ENCODE results near the gene ZMAT5. TPM values are rescaled to one million over a fixed set of nuclear protein-coding genes. Genes with fewer than 3 reads are reported as not detected.

Gene ZMAT5
- polyA plus RNA-seq, 6 donors from 2014 or later, result 37.6 to 57.8 (median 47.0) TPM

DNA sequence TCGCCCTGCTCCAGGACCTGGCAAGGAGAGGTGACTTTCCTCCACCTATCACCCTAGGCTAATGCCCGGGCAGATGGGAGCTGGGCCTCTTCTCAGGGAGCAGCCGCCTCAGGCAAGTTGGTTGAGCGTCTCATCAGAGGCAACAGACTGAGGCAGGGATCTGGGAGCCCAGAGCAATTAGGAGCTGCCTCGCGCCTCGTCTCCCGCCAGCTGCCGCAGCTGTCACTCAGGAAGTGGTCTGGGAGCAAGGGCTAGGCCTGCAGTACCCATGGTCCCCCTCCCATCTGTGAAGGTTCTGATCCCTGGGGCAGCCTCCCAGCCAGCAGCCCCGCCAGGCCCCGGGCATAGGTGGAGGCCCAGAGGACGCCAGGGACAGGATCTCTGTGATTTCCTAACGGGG is 51.6 kb downstream of the ZMAT5 start:
- Mint-ChIP-seq H3K36me3 (peaks cover 0 to 5% of the 10 kb centered on the region in 2 donors), H3K4me1 (peaks cover 7 to 13% (median 11%) of the 10 kb centered on the region in 3 donors), H3K27ac (no peak overlapping the region), H3K9me3 (peaks cover 0 to 2% (median 0%) of the 10 kb centered on the region in 7 donors), H3K4me3 (peak overlapping the region in 1 of 8 donors; percentile 25), H3K27me3 (peaks cover 28 to 77% (median 53%) of the 10 kb centered on the region in 3 donors)
- ATAC-seq (ENCODE audit: low read depth in 2 of 2), result no peak
- DNase-seq, result no peak

DNA sequence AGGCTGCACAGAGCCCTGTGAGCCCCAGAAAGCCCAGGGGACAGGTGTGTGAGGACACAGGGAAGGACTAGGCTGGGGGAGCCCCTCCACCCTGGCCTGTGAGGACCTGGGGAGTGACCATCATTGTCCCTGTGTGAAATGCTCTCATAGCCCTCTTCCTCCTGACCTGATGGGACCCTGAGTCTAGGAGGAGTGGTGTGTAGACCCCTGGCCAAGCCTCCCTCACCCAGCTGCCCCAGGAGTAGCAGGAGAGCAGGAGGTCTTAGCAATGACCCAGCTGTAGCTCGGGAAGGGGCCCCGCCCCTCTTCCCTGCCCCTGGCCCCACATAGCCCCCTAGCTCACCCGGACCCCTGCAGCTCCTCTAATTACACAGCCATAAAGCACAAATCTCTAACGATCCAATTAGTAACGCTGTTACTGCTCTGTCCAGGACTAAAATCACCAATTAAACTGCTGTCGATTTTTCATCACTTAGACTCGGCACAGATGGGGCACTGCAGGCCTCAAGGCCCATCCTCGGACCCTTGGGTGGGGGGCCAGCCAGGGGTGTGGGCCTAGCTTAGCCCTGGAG is 53.6 kb downstream of the ZMAT5 start:
- peaks cover 0 to 5% of the 10 kb centered on the region in 2 donors for H3K36me3 Mint-ChIP-seq
- H3K9me3 Mint-ChIP-seq, result peaks cover 0 to 2% (median 0%) of the 10 kb centered on the region in 7 donors
- H3K4me3 Mint-ChIP-seq, result no peak overlapping the region
- no peak overlapping the region for H3K27ac Mint-ChIP-seq
- DNase-seq (no peak), ATAC-seq (ENCODE audit: low read depth in 2 of 2) (no peak)
- peaks cover 19 to 68% (median 37%) of the 10 kb centered on the region in 3 donors for H3K27me3 Mint-ChIP-seq
- H3K4me1 Mint-ChIP-seq, result peaks cover 0 to 5% (median 0%) of the 10 kb centered on the region in 3 donors

GRCh38 chr22:29712119-29712518 is 54.7 kb downstream of the ZMAT5 start:
- no peak for ATAC-seq (ENCODE audit: low read depth in 2 of 2)
- H3K4me3 Mint-ChIP-seq, result no peak overlapping the region
- no peak for DNase-seq
- peaks cover 0 to 2% (median 0%) of the 10 kb centered on the region in 7 donors for H3K9me3 Mint-ChIP-seq
- peak overlapping the region in 1 of 6 donors; percentile 28 for H3K27ac Mint-ChIP-seq
- peaks cover 0 to 5% of the 10 kb centered on the region in 2 donors for H3K36me3 Mint-ChIP-seq
- peaks cover 19 to 62% (median 33%) of the 10 kb centered on the region in 3 donors for H3K27me3 Mint-ChIP-seq
- peaks cover 0 to 5% (median 0%) of the 10 kb centered on the region in 3 donors for H3K4me1 Mint-ChIP-seq

GRCh38 chr22:29710922-29711593 is 55.7 kb downstream of the ZMAT5 start:
- Mint-ChIP-seq H3K4me1 (peaks cover 0 to 5% (median 0%) of the 10 kb centered on the region in 3 donors), H3K27me3 (peaks cover 11 to 62% (median 25%) of the 10 kb centered on the region in 3 donors), H3K4me3 (no peak overlapping the region), H3K27ac (no peak overlapping the region), H3K36me3 (peaks cover 0 to 5% of the 10 kb centered on the region in 2 donors), H3K9me3 (peaks cover 0 to 2% (median 0%) of the 10 kb centered on the region in 7 donors)
- DNase-seq, result no peak
- no peak for ATAC-seq (ENCODE audit: low read depth in 2 of 2)

GRCh38 chr22:29710193-29710592 is 56.6 kb downstream of the ZMAT5 start:
- peaks cover 0 to 2% (median 0%) of the 10 kb centered on the region in 7 donors for H3K9me3 Mint-ChIP-seq
- no peak for DNase-seq
- no peak for ATAC-seq (ENCODE audit: low read depth in 2 of 2)
- peaks cover 0 to 5% of the 10 kb centered on the region in 2 donors for H3K36me3 Mint-ChIP-seq
- H3K27ac Mint-ChIP-seq, result no peak overlapping the region
- peaks cover 0 to 5% (median 0%) of the 10 kb centered on the region in 3 donors for H3K4me1 Mint-ChIP-seq
- no peak overlapping the region for H3K4me3 Mint-ChIP-seq
- peaks cover 11 to 57% (median 20%) of the 10 kb centered on the region in 3 donors for H3K27me3 Mint-ChIP-seq

DNA sequence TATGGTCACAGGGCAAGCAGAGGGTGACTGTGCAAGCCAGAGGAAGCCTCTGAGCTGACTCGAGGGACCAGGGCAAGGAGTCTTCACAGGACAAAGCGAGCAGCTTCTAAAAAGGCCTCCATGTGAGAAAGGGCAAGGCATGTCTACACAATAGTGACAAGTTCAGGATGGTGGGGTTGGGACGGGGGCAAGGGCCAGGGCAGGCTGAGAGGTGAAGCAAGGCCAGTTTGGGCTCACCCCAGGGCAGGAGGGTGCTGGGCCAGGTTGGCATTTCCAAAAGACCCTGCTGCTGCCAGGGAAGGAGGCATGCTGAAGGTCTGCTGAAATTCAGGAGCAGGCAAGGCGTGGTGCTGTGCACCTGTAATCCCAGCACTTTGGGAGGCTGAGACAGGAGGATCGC is 59.3 kb downstream of the ZMAT5 start:
- H3K27me3 Mint-ChIP-seq, result peaks cover 11 to 49% (median 27%) of the 10 kb centered on the region in 3 donors
- ATAC-seq (ENCODE audit: low read depth in 2 of 2) (no peak), DNase-seq (no peak)
- peaks cover 0 to 10% (median 9%) of the 10 kb centered on the region in 3 donors for H3K4me1 Mint-ChIP-seq
- peaks cover 0 to 2% (median 0%) of the 10 kb centered on the region in 7 donors for H3K9me3 Mint-ChIP-seq
- H3K36me3 Mint-ChIP-seq, result peaks cover 0 to 5% of the 10 kb centered on the region in 2 donors
- H3K27ac Mint-ChIP-seq, result peak overlapping the region in 1 of 6 donors; percentile 61
- H3K4me3 Mint-ChIP-seq, result peak overlapping the region in 1 of 8 donors; percentile 16

DNA sequence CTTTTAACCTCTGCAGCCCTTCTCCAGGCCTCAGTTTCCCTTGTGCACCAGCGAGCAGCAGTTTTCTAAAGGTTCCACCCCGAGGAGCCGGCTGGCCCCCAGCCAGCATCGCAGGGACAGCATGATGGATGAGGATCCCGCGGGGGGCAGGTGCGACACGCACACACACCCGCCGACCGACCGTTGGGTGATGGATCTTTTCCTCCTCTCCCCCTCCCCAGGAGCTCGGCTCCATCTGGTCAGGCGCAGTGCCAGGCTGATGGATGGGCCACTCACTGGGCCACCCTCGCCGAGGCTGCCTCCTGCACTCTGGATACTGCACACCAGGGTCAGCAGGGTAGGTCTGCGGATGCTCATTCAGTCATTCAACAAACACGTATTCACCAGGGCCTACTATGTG is 59.8 kb downstream of the ZMAT5 start:
- Mint-ChIP-seq H3K27ac (peak overlapping the region in 1 of 6 donors; percentile 61), H3K9me3 (peaks cover 0 to 1% (median 0%) of the 10 kb centered on the region in 7 donors), H3K27me3 (peaks cover 9 to 44% (median 23%) of the 10 kb centered on the region in 3 donors), H3K4me1 (peaks cover 3 to 10% (median 7%) of the 10 kb centered on the region in 3 donors), H3K36me3 (peaks cover 0 to 4% of the 10 kb centered on the region in 2 donors), H3K4me3 (no peak overlapping the region)
- ATAC-seq (ENCODE audit: low read depth in 2 of 2), result no peak
- no peak for DNase-seq

DNA sequence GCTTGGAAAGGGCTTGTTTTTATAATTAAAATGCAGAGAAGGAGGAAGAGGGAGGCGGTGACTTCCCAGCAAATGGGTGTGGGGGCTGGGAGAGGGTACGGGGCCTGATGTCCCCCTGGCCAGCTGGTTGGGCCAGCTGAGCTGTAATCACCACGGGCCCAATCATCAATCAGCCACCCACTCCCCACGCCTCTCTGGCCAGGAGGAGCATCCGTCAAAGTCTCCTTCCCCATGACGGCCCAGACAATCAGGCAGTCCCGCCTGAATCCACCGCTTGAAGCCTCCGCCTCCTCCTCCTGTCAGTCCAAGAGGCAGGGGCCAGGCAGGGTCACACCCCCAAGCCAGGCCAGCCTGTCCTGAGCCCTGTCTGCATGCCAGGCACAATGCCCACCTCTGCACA is 60.3 kb downstream of the ZMAT5 start:
- H3K27ac Mint-ChIP-seq, result no peak overlapping the region
- H3K4me1 Mint-ChIP-seq, result peaks cover 5 to 15% (median 8%) of the 10 kb centered on the region in 3 donors
- no peaks in the 10 kb centered on the region for H3K9me3 Mint-ChIP-seq
- no peak for ATAC-seq (ENCODE audit: low read depth in 2 of 2)
- no peaks in the 10 kb centered on the region for H3K36me3 Mint-ChIP-seq
- DNase-seq, result no peak
- H3K4me3 Mint-ChIP-seq, result no peak overlapping the region
- H3K27me3 Mint-ChIP-seq, result peaks cover 4 to 39% (median 17%) of the 10 kb centered on the region in 3 donors

- H3K4me1 Mint-ChIP-seq, result peaks cover 5 to 23% (median 15%) of the 10 kb centered on the region in 3 donors
- ATAC-seq (ENCODE audit: low read depth in 2 of 2) (no peak), DNase-seq (no peak)
- H3K27ac Mint-ChIP-seq, result no peak overlapping the region
- H3K36me3 Mint-ChIP-seq, result no peaks in the 10 kb centered on the region
- H3K4me3 Mint-ChIP-seq, result no peak overlapping the region
- peaks cover 4 to 36% (median 17%) of the 10 kb centered on the region in 3 donors for H3K27me3 Mint-ChIP-seq
- H3K9me3 Mint-ChIP-seq, result no peaks in the 10 kb centered on the region
These were observed 61.2 kb downstream of the ZMAT5 start for GRCh38 chr22:29705651-29706050.

GRCh38 chr22:29704528-29705285 is 62.1 kb downstream of the ZMAT5 start:
- ATAC-seq (ENCODE audit: low read depth in 2 of 2), result no peak
- no peaks in the 10 kb centered on the region for H3K36me3 Mint-ChIP-seq
- no peak overlapping the region for H3K4me3 Mint-ChIP-seq
- no peaks in the 10 kb centered on the region for H3K9me3 Mint-ChIP-seq
- no peak overlapping the region for H3K27ac Mint-ChIP-seq
- DNase-seq, result no peak
- peaks cover 4 to 27% (median 17%) of the 10 kb centered on the region in 3 donors for H3K27me3 Mint-ChIP-seq
- H3K4me1 Mint-ChIP-seq, result peaks cover 5 to 23% (median 15%) of the 10 kb centered on the region in 3 donors

- H3K36me3 Mint-ChIP-seq, result no peaks in the 10 kb centered on the region
- peaks cover 5 to 23% (median 15%) of the 10 kb centered on the region in 3 donors for H3K4me1 Mint-ChIP-seq
- no peak for ATAC-seq (ENCODE audit: low read depth in 2 of 2)
- H3K9me3 Mint-ChIP-seq, result no peaks in the 10 kb centered on the region
- H3K4me3 Mint-ChIP-seq, result peak overlapping the region in 1 of 8 donors; percentile 55
- H3K27me3 Mint-ChIP-seq, result peaks cover 4 to 26% (median 17%) of the 10 kb centered on the region in 3 donors
- H3K27ac Mint-ChIP-seq, result peak overlapping the region in 1 of 6 donors; percentile 46
- no peak for DNase-seq
These were observed 63.1 kb downstream of the ZMAT5 start for GRCh38 chr22:29703569-29704195.

DNA sequence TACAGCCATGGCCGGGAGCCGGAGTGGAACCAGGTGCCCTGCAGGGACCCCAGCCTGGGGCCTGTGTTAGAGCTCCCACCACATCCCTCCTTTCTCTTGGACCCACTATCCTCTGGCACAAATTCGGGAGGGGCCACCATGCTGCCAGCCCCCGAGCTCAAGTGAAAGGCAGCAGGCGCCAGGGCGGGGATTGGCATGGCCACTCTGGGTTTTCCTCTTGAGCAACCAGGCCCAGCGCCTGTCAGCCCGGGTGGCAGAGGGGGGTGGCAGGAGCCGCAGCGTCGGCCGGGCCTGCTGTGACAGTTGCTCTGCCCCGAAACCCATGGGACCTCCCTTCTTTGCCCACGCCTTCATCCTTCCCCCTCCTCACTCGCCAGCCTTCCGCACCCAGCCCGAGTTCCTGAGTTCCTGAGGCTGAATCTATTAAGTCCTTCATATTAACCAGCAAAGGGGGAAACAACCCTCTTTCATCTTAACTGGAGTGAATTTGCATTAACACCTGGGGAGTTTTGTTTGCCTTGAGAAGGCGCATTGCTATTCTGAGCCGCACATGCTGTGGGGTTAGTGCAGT is 63.8 kb downstream of the ZMAT5 start:
- peaks cover 5 to 23% (median 15%) of the 10 kb centered on the region in 3 donors for H3K4me1 Mint-ChIP-seq
- H3K36me3 Mint-ChIP-seq, result no peaks in the 10 kb centered on the region
- ATAC-seq (ENCODE audit: low read depth in 2 of 2) (peak; percentile 38 to 41), DNase-seq (no peak)
- H3K27ac Mint-ChIP-seq, result peak overlapping the region in 1 of 6 donors; percentile 46
- H3K4me3 Mint-ChIP-seq, result peak overlapping the region in 5 of 8 donors; percentile 34 to 78 (median 49)
- H3K27me3 Mint-ChIP-seq, result peaks cover 4 to 26% (median 17%) of the 10 kb centered on the region in 3 donors
- no peaks in the 10 kb centered on the region for H3K9me3 Mint-ChIP-seq

Data from naive B cell (primary cell).